ENCODE data around the gene ADNP. TPM values are rescaled to one million over a fixed set of nuclear protein-coding genes. Genes with fewer than 3 reads are reported as not detected.

Gene ADNP
- polyA plus RNA-seq, 1 experiment = 36.8 TPM

- Histone ChIP-seq H3K4me3 (ENCODE audit: low read depth, low read length) (no peak overlapping the region), H3K27me3 (ENCODE audit: control insufficient read depth, insufficient read depth, low read length) (no peaks in the 10 kb centered on the region), H3K9me3 (ENCODE audit: control insufficient read depth, insufficient read depth, low read length) (no peaks in the 10 kb centered on the region), H3K27ac (ENCODE audit: low read depth, low read length) (no peak overlapping the region)
- ChIA-PET CTCF (no interaction called here), POLR2A (interaction anchor here (1.0 kb wide), 1 partner anchor 10 kb away, joined by 5 read pairs; no protein-coding TSS in a partner anchor)
- TF ChIP-seq, protein P1, sequence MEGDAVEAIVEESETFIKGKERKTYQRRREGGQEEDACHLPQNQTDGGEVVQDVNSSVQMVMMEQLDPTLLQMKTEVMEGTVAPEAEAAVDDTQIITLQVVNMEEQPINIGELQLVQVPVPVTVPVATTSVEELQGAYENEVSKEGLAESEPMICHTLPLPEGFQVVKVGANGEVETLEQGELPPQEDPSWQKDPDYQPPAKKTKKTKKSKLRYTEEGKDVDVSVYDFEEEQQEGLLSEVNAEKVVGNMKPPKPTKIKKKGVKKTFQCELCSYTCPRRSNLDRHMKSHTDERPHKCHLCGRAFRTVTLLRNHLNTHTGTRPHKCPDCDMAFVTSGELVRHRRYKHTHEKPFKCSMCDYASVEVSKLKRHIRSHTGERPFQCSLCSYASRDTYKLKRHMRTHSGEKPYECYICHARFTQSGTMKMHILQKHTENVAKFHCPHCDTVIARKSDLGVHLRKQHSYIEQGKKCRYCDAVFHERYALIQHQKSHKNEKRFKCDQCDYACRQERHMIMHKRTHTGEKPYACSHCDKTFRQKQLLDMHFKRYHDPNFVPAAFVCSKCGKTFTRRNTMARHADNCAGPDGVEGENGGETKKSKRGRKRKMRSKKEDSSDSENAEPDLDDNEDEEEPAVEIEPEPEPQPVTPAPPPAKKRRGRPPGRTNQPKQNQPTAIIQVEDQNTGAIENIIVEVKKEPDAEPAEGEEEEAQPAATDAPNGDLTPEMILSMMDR (IDR thresholded peaks at IDR 0.05; ENCODE audit: low read depth, low read length) = no peak
- no peak for DNase-seq (ENCODE audit: low read depth, low spot score)
These were observed 55.1 kb downstream of the ADNP start for GRCh38 chr20:50876063-50876685.

GRCh38 chr20:50874758-50875665 is 56.2 kb downstream of the ADNP start:
- no peak overlapping the region for H3K4me3 ChIP-seq (ENCODE audit: low read depth, low read length)
- H3K27ac ChIP-seq (ENCODE audit: low read depth, low read length) = no peak overlapping the region
- DNase-seq (ENCODE audit: low read depth, low spot score) = no peak
- no peaks in the 10 kb centered on the region for H3K9me3 ChIP-seq (ENCODE audit: control insufficient read depth, insufficient read depth, low read length)
- no peaks in the 10 kb centered on the region for H3K27me3 ChIP-seq (ENCODE audit: control insufficient read depth, insufficient read depth, low read length)
- CTCF ChIA-PET = no interaction called here
- TF ChIP-seq, protein P1 (IDR thresholded peaks at IDR 0.05; ENCODE audit: low read depth, low read length) = no peak
- POLR2A ChIA-PET = no interaction called here

DNA sequence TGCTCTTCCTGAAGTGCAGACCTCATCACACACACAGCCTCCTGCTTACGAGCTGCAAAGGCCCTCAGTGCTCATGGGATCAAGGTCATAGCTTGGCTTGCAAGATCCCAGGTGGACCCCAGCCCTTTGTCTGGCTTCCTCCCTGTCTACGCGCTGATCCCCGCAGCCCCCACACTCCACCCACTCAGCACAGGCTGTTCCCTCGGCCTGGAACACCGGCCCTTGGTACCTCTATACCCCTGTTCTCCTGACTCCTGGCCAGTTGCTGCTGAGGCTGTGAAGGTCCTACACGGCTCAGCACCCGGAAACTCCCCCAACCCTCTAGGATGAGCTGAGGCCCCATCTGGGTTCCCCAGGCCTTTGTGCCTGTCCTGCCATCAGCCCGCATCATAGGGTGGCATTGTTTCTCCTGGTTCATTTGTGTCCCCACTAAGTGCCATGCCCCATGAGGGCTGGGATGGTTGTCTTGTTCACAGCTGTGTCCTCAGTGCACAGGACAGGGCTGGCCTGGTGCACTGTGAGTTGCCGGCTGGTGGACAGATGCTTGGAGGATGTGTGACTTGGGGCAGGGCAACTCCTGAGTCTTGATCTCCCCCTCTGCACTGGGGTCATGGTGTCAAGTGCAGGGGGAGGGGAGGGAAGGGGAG is 57.0 kb downstream of the ADNP start:
- POLR2A ChIA-PET = no interaction called here

DNA sequence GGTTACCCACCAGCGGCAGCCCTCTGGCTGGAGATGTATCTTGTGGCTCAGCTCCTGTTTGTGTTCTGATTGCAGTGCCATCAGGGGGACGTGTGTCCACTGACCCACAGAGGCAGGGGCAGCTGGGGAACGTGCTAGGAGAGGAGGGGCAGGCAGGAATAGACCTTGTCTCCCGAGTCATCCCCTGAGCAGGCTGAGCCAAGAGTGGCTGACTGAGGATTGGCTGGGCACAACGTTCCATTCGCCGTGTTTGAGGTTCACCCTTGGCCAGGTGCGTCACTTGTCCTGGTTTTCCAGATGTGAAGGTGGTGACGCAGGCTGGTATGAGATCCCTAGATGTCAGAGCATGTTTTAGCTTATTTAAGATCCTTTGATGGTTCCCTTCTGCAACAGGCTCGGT is 57.7 kb downstream of the ADNP start:
- no peak overlapping the region for H3K4me3 ChIP-seq (ENCODE audit: low read depth, low read length)
- CTCF ChIA-PET = interaction anchor here (0.8 kb wide), 1 partner anchor 80 kb away, joined by 6 read pairs; no protein-coding TSS in a partner anchor
- no peak overlapping the region for H3K27ac ChIP-seq (ENCODE audit: low read depth, low read length)
- no peaks in the 10 kb centered on the region; the same call in 1 of the 2 replicates for H3K9me3 ChIP-seq (ENCODE audit: control insufficient read depth, insufficient read depth, low read length)
- no peaks in the 10 kb centered on the region for H3K27me3 ChIP-seq (ENCODE audit: control insufficient read depth, insufficient read depth, low read length)
- DNase-seq (ENCODE audit: low read depth, low spot score) = no peak
- POLR2A ChIA-PET = no interaction called here
- TF ChIP-seq, protein P1 (IDR thresholded peaks at IDR 0.05; ENCODE audit: low read depth, low read length) = no peak

More for the DNA sequence above, 57.0 kb downstream of the ADNP start:
- Histone ChIP-seq H3K9me3 (ENCODE audit: control insufficient read depth, insufficient read depth, low read length) (no peaks in the 10 kb centered on the region; the same call in 1 of the 2 replicates), H3K27ac (ENCODE audit: low read depth, low read length) (no peak overlapping the region), H3K27me3 (ENCODE audit: control insufficient read depth, insufficient read depth, low read length) (no peaks in the 10 kb centered on the region), H3K4me3 (ENCODE audit: low read depth, low read length) (no peak overlapping the region)
- no peak for DNase-seq (ENCODE audit: low read depth, low spot score)
- TF ChIP-seq, protein P1 (IDR thresholded peaks at IDR 0.05; ENCODE audit: low read depth, low read length) = no peak
- CTCF ChIA-PET = no interaction called here
